HG02763 (cell line): ENCODE results near the gene BOD1.

Experiments
- ATAC-seq: cut with Tn5 transposase; IDR thresholded peaks from one replicate; pipeline ENCODE4 v1.9.1; 2021; ENCODE audit warnings: mild to moderate bottlenecking, moderate library complexity; ENCODE audit not compliant: unreplicated experiment

Gene BOD1

GRCh38 chr5:173616577-173617118, at the start of gene BOD1:
TSS of gene BOD1 (minus strand) at chr5:173616650. CDS start at chr5:173616436, 214 bp downstream.
- peak; percentile 95 for ATAC-seq

GRCh38 chr5:173665326-173665725, 48.9 kb upstream of the BOD1 start:
- no peak for ATAC-seq

DNA sequence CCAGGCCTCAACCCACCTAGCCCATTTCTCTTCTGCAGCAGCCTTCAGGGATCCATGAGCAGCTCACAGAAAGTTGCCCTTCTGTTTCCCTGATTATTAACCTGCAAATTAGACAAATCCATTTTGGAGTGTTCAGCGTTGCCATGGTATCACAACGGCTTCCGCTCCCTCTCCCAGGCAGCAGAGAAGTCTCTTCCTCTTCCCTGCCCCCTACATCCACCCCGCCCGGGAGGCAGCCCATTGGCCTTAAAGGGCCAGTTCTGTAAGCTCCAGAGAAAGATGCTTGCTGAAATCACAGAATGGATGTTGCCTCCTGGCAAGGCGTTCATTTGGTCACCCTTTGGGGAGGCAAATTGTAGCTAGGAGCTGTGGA, 47.7 kb upstream of the BOD1 start:
- no peak for ATAC-seq

DNA sequence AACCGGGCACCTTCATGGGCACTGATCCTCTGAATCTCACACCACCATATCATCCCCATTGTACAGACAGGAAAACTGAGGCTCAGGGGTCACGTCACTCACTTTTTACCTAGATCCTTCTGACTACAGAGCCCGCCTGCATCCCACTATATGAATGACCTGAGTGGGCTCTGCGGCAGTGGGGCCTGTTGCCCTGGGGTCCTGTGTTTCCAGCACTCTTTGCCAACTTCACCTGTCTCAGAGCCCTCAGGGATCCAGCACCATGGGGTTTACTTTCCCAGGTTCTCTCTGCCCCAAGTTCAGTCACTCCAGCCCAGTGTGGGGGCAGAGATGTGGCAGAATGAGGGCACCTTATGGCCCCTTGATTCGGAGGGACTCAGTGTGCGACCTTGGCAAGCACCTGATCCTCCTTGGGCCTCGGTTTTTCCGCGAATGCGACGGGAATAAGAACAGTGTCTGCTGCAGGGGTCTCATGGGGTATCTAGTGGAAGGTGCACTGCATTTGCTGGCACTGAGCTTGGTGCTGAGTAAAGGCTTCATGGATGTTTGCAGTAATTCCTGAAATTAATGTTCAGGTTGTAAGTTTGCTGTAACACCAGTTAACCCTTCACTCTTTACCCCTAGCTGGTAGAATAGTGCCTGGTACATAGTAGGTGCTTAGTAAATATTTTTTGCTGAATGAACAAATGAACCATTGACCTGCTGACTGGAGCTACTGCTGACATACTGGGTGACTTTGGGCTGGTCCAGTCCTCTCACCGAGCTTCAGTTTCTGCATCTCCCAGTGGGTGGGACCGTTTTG, 47.1 kb upstream of the BOD1 start:
- ATAC-seq = no peak

DNA sequence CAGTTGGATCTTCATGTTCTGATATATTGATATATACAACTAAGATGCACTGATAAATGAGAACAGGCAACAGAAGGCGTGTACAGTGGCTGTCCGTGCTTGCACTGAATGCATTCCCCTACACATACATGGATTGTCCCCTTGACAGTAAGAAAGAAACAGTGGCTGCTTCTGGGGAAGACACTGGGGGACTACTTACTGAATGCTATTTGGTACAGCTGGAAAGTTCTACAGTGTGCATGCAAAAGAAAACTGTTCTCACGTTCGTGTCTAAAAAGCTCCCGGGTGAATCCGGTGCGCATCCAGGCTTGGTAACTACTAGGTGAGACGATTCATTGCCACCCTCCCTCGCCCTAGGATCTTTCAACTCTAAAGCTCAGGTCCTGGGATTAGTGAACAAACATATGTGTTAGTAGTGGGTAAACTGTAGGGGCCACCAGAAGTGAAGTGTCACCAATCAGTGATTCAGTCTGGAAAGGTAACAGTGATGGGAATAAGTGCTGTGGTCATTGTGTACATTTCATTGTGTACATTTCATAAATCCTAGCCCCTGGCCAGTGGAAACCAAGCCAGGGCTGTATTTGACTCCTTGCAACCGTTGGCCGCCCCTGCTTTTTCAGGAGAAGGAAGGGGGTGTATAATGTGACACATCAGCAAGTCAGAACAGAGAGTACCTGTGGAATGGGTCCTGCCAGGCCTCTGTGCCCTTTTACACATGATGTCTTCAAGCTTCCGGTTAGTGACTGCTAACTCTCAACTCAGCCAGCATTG, 46.3 kb upstream of the BOD1 start:
- ATAC-seq = no peak

- no peak for ATAC-seq
Measured at GRCh38 chr5:173660481-173661280, 44.2 kb upstream of the BOD1 start.

GRCh38 chr5:173659423-173659822, 43.0 kb upstream of the BOD1 start:
- ATAC-seq = no peak

DNA sequence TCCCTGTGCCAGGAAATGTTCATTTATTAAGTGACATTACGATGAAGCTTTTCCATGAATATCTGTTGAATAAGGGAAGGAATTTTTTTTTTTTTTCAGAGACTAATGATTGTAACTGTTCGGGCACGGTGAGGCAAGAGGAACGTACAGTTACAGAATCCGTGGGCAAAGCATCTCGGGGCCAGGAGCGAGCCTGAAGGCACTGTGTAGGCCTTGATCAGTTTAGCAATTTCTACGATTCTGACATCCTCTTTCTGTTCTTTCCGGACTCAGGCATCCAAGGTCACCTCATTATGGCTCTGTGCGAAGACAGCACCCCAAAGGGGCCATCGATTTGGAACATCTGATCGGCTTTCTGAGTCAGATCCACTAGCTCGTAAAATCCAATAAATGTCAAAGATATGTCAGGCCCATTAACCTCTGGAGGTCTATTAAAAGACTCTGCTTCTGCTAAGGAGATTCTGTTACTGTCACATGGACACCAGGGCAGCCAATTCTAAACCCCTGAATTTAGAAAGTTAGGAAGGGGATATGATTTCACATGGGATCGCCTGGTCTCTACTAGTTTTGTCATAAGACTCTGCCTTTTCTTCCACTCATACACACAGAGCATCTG, 41.4 kb upstream of the BOD1 start:
- no peak for ATAC-seq

DNA sequence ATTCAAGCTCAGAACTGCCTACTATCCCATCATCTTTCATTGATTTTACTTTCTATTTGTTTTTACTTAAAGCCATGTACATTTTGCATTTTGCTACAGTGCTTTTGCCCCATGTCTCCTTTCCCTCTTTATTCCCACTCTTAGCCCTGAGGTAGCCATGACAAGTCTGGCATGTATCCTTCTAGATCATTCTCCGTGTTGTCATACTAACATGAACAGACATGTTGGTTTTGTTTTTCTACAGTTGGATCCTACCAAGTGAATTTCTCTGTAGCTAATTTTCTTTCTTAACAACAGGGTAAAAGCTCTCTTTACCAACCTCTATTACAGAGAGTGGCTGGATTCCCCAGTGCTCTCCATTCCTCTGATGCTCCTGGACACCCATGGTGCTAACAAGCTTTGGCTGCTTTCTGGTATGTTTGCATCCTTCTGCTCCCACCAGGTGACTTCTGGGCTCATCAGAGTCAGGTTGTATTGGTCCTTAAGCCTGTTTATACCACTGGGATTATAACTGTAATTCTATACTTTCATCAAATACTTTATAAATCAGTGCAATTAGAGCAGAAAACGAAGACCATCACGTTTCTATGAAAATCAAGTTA, 38.8 kb upstream of the BOD1 start:
- no peak for ATAC-seq

DNA sequence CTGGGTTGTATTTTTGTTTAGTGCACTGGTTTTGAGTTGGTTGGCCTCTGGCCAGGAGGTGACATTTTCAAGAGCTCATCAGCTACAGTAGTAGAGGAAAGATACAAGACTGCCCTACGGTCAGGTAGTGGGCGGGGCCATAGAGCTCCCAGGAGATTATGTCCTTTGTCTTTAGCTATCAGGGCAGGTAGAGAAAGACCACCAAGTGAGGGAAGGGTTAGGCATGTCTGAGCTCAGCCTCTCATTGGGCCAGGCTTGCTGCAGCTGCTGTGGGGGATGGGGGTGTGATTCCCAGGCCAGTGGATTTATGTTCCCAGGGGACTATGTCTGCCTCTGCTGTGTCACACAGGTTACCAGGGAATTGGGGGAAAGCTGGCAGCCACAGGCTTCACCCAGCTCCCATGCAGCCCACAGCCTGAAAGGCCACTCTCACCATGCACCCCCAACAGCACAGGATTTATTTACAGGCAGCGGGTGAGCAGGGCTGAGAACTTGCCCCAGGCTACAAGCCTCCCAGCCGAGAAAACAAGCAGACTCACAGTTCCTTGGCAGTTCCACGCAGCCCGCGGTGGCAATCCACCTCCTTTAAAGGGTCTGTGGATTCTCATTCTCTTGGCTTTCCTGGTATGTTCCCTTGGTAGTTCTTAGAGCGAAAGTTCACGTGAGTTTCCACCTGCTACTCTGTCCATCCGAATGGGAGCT, 37.5 kb upstream of the BOD1 start:
- no peak for ATAC-seq

- ATAC-seq = no peak
Measured at GRCh38 chr5:173648308-173648866, 31.9 kb upstream of the BOD1 start.

- ATAC-seq = no peak
Measured at GRCh38 chr5:173646692-173647091, 30.2 kb upstream of the BOD1 start.

GRCh38 chr5:173645890-173646574, 29.6 kb upstream of the BOD1 start:
- ATAC-seq = no peak

DNA sequence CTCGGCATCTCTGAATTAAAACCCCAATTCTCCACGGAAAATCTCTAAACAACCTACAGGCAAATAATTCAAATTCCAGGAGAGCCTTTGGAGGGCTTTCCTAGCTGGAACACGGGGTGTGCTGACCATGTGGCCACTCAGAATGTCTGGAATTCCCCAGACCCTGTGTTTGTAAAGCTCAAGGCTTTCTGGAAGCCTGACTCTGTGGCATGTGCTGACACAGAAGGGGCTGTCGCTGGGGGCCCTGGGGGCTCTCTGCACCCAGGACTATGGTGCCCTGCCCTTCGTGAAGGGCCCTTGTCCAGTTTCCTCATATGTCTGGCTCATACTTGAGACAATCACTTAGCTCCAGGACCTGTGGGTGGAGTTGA, 29.0 kb upstream of the BOD1 start:
- ATAC-seq = no peak

- no peak for ATAC-seq
Measured at GRCh38 chr5:173644673-173645436, 28.4 kb upstream of the BOD1 start.

GRCh38 chr5:173643964-173644363, 27.5 kb upstream of the BOD1 start:
- ATAC-seq = peak; percentile 80

- ATAC-seq = no peak
Measured at GRCh38 chr5:173642895-173643481, 26.5 kb upstream of the BOD1 start.
